Vagina (tissue), 2 donors: ENCODE data around the gene C10orf95.

Experiments
- POLR2A ChIP-seq, 2 donors: fragments of 450-650 bp; IDR thresholded peaks; one replicate each; pipeline ENCODE4 v1.6.1; 2017; ENCODE audit warnings: antibody characterized with exemption in 2 of 2, mild to moderate bottlenecking in 2 of 2, moderate library complexity in 2 of 2
- POLR2AphosphoS5 ChIP-seq, 2 donors: sonication (generic); formaldehyde crosslinking; IDR thresholded peaks; one replicate each; pipeline ENCODE4 v1.9.0; 2017; ENCODE audit warnings: antibody characterized with exemption in 2 of 2, mild to moderate bottlenecking in 2 of 2, low read depth in 1 of 2; ENCODE audit not compliant: insufficient read depth in 1 of 2
- TF ChIP-seq, protein P1 (sequence below), 3 experiments: fragments of 450-650 bp in 2 of 3; fragments of 200-600 bp in 1 of 3; sonication (generic) in 1 of 3; IDR thresholded peaks; one replicate each; pipeline ENCODE4 v1.5.1; 2017 to 2019; ENCODE audit warnings: antibody characterized with exemption in 3 of 3, mild to moderate bottlenecking in 2 of 3, moderate library complexity in 2 of 3

DNA sequence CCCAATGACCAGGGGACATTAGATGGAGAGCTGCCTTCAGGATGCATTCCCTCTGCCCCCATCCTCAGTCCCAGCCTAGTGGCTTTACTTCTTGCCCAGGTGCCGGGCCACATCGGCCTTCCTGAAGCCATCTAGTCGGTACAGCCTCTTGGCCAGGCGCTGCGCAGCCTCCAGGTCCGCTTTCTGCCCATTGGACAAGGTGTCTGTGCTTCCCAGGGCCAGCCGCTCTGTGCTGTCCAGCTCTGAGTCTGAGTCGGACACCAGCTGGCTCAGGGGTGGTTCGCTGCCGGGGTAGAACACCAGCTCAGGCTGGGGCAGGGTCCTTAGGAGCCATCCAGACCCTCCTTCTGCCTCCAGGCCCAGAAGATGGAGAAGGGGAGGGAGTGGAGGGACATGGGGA is 39.0 kb downstream of the C10orf95 start:
- TF ChIP-seq, protein P1, sequence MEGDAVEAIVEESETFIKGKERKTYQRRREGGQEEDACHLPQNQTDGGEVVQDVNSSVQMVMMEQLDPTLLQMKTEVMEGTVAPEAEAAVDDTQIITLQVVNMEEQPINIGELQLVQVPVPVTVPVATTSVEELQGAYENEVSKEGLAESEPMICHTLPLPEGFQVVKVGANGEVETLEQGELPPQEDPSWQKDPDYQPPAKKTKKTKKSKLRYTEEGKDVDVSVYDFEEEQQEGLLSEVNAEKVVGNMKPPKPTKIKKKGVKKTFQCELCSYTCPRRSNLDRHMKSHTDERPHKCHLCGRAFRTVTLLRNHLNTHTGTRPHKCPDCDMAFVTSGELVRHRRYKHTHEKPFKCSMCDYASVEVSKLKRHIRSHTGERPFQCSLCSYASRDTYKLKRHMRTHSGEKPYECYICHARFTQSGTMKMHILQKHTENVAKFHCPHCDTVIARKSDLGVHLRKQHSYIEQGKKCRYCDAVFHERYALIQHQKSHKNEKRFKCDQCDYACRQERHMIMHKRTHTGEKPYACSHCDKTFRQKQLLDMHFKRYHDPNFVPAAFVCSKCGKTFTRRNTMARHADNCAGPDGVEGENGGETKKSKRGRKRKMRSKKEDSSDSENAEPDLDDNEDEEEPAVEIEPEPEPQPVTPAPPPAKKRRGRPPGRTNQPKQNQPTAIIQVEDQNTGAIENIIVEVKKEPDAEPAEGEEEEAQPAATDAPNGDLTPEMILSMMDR (IDR thresholded peaks at IDR 0.05) = no peak
- no peak for TF ChIP-seq POLR2A (IDR thresholded peaks at IDR 0.05)
- TF ChIP-seq POLR2AphosphoS5 (IDR thresholded peaks at IDR 0.05; ENCODE audit: insufficient read depth in 1 of 2, low read depth in 1 of 2) = no peak
